Measurements from ENCODE around the gene TERB1. TPM values are rescaled to one million over a fixed set of nuclear protein-coding genes. Genes with fewer than 3 reads are reported as not detected.

TERB1 gene
- total and polyA plus RNA-seq, 2 of the 13 experiments (the other 11 are each of a cell fraction or from before 2014, with no cell fraction given) = not detected

GRCh38 chr16:66717112-66717675 lies 84.2 kb downstream of the TERB1 start (continued):
- TF ChIP-seq HMGXB3 (CRISPR knock-in tag; IDR thresholded peaks at IDR 0.05; ENCODE audit: borderline replicate concordance) (0 out of 2 replicates have a peak, but pooled peaks have one; percentile 28), NFKB2 (CRISPR knock-in tag; IDR thresholded peaks at IDR 0.05; ENCODE audit: borderline replicate concordance) (no peak), ZSCAN5A (CRISPR knock-in tag; IDR thresholded peaks at IDR 0.05; ENCODE audit: borderline replicate concordance) (0 out of 2 replicates have a peak, but pooled peaks have one; percentile 44), SMC3 (IDR thresholded peaks at IDR 0.05; ENCODE audit: low read length) (peak; percentile 27; the same call in 1 of the 2 replicates), PAF1 (CRISPR knock-in tag; IDR thresholded peaks at IDR 0.05) (0 out of 2 replicates have a peak, but pooled peaks have one; percentile 9), ZBTB34 (CRISPR knock-in tag; IDR thresholded peaks at IDR 0.05) (0 out of 2 replicates have a peak, but pooled peaks have one; percentile 63), HNRNPH1 (optimal IDR thresholded peaks at IDR 0.05; ENCODE audit: low read depth, low read length) (peak; percentile 44), ZFYVE20 (CRISPR knock-in tag; IDR thresholded peaks at IDR 0.05; ENCODE audit: borderline replicate concordance, low read depth) (no peak), ZFP36L2 (CRISPR knock-in tag; IDR thresholded peaks at IDR 0.05) (no peak), TGIF2 (CRISPR knock-in tag; IDR thresholded peaks at IDR 0.05) (no peak), RERE (CRISPR knock-in tag; IDR thresholded peaks at IDR 0.05; ENCODE audit: low read depth) (no peak), ZNF766 (CRISPR knock-in tag; IDR thresholded peaks at IDR 0.05; ENCODE audit: borderline replicate concordance) (no peak), RFX5 (IDR thresholded peaks at IDR 0.05; ENCODE audit: low read depth, low read length) (peak; percentile 95)
